GM19238 (cell line): Measurements from ENCODE around the gene ZNF12.

Experiments
- DNase-seq: peaks from one replicate; pipeline ENCODE4 v3.0.0; 2011; ENCODE audit warnings: low spot score; ENCODE audit not compliant: insufficient read length

The ZNF12 gene

DNA sequence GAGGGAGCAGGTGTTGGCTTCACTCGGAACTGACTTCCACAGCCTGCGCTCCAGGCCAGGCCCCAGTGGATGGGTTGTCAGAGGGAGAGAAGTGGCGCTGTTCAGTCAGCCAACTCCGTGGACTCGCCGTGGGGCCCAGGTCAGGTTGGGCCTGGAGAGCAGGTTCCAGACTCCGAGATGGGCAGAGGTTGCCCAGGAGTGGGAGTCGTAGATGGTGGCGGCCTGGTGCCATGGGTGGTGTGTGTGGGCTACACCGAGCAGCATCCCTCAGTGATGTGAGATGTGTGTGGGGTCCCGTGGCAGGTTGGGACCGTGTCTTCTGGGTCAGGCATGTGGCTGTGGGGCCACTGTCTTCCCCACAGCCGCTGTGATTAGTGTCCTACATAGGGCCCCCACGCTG, 59.2 kb downstream of the ZNF12 start:
- DNase-seq, result no peak

GRCh38 chr7:6647080-6647479, 59.7 kb downstream of the ZNF12 start:
- DNase-seq, result no peak

- no peak for DNase-seq
Measured at GRCh38 chr7:6646465-6646864, 60.3 kb downstream of the ZNF12 start.

GRCh38 chr7:6644728-6645127, 62.0 kb downstream of the ZNF12 start:
- no peak for DNase-seq

DNA sequence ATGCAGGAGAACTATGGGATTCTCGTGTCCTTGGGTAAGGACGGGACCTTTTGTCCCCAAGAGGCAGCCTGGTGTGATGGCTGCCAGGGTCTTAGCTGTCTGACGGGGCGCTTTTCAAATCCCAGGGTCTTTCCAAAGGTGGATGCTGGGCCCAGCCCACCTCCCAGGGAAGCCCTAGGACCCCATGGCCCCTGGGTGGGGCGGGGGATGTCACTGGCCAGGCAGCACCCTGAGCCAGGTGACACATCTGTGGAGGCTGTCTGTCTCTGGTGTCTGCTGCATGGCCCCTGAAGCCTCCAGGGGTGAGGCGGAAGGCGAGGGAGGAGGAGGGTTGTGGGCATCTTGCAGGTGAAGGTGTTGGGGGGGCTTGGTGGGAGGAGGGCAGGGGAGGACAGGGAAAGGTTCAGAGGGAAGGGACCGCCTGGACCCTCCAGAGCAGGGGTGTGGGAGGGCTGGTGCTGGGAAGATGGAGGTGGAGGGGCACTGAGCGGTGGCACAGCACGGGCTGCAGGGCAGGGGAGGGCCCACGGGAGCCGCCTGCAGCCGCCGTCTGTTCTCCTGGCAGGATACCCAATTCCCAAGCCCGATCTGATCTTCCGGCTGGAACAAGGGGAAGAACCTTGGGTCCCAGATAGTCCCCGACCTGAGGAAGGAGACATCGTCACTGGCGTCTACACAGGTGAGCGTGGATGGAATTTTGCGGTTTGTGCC, 62.7 kb downstream of the ZNF12 start:
- DNase-seq, result no peak

DNA sequence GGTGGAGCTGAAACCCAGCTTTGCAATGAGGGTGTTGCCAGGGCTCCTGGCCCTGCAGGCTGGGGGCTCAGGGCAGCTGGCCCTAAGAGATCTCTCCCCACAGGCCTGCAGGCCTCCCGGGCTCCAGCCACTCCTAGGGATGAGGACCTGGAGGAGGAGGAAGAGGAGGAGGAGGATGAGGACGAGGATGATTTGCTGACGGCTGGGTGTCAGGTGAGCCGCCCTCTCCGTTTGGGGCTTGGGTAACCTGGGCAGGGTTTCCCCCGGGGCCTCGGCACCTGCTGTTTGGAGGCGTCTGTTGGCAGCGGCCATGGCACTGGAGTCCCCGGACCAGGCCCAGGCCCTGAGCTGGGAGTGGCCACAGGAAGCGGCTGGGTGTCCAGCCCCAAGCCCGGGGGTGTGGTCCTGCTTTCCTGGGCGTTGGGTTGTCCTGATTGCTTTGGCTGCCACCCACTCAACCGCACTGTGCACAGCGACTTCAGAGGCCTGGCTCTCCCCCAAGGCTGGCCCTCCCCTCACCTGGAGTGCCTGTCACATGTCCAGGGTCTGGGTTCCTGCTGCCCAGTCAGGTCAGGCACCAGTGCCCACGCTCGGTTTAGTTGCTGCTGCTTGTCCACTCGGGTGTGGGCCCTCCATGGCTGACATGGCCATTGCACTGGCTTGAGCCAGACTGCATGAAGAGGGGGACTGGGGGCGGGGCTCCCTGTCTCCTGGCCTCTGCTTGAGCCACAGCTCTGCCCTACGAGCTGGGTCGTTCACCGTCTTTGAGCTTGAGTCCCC, 63.7 kb downstream of the ZNF12 start:
- DNase-seq, result no peak

- no peak for DNase-seq
Measured at GRCh38 chr7:6642239-6642839, 64.4 kb downstream of the ZNF12 start.

DNA sequence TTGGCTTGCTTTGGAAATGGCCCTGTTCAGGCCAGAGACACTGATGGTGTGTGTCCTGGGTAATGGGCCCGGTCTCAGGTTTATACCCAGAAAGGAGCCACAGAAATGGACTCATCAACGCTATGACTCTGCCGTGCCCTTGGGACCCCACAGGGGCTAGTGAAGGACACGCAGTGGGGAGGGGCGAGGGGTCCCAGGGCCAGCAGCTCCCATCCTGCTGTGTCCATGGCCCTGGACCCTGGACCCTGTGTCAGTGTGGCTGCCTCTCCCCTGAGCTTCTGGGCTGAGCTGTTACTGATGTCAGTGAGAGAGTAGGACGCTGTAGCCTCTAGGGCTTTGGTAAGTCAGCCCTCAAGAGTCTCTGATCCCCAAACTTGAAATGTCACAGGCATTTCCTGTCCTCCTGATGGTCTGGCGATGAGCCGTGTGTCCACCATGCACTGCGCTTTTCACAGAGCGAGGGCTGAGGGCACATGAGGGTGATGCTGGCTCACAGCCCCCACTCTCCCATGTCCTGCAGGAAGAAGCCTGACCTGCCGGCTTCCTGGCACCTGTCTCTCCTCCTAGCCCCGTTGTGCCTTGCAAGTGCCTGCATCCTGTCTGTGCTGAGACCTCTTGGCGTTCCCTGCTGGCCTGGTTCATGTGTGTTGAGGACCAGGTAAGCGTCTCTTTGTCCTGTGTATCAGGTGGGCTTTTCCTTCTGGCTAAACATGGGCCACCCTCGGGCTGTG, 65.3 kb downstream of the ZNF12 start:
- DNase-seq, result no peak

- DNase-seq, result no peak
Measured at GRCh38 chr7:6640246-6640721, 66.5 kb downstream of the ZNF12 start.

- no peak for DNase-seq
Measured at GRCh38 chr7:6639627-6640026, 67.1 kb downstream of the ZNF12 start.

DNA sequence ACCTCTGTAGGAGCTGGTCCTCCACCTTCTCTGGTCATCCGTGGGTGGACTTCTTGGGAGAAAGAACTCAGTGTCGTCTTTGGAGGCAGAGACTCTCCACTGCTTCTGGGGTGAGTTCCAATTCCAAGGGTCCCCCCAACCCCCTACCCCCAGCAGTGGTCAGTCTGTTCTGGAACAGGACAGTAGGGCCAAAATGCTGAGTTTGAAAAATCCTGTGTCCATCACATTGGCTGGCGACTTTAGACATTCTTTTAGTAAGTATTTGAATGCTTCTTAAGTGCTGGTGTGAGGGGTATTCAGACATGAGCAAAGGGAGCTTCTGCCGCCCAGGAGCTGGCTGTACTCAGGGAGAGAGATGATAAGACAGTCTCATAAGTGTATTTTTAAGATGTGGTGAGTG, 67.7 kb downstream of the ZNF12 start:
- DNase-seq, result no peak
